Fibroblast of the aortic adventitia (primary cell): Measurements from ENCODE around the gene AIRE. TPM values are rescaled to one million over a fixed set of nuclear protein-coding genes. Genes with fewer than 3 reads are reported as not detected.
"Not testable (repeated sequence)": the region's sequence is repeated elsewhere in the genome, so short reads cannot be mapped to it uniquely, and the experiment has no call there.

Experiments used
- DNase-seq: peaks from one replicate; pipeline ENCODE4 v3.0.0-alpha.2; 2010; ENCODE audit warnings: low read depth
- H3K4me3 ChIP-seq: 2 replicates; pipeline ENCODE4 v1.5.1; 2011; ENCODE audit warnings: low read depth, mild to moderate bottlenecking, control low read depth, low read length, moderate library complexity
- CTCF ChIP-seq: IDR thresholded peaks from 2 replicates; pipeline ENCODE4 v1.5.1; 2011; ENCODE audit warnings: mild to moderate bottlenecking, low read length, control low read depth, inconsistent platforms; ENCODE audit not compliant: insufficient read depth
- total RNA-seq: library from RNA; depleted of rRNA; stranded (reverse); fragments of >200 nt; gene quantifications from 2 replicates; pipeline ENCODE4 v1.2.3, GENCODE V29; 2012; ENCODE audit warnings: low replicate concordance

Gene AIRE
- total RNA-seq, 1 donor: not detected

GRCh38 chr21:44272284-44272858 lies 13.3 kb upstream of the AIRE start:
- no peak for TF ChIP-seq CTCF
- DNase-seq: no peak
- no peak overlapping the region for H3K4me3 ChIP-seq

- TF ChIP-seq CTCF: no peak
- H3K4me3 ChIP-seq: no peak overlapping the region
- no peak for DNase-seq
Observed at GRCh38 chr21:44273046-44273445, 12.6 kb upstream of the AIRE start.

- no peak for TF ChIP-seq CTCF
- H3K4me3 ChIP-seq: no peak overlapping the region
Observed at GRCh38 chr21:44275041-44275440, 10.6 kb upstream of the AIRE start.

GRCh38 chr21:44279354-44280260 lies 6.1 kb upstream of the AIRE start:
- DNase-seq: no peak
- H3K4me3 ChIP-seq: no peak overlapping the region
- TF ChIP-seq CTCF: no peak

More at GRCh38 chr21:44275041-44275440, 10.6 kb upstream of the AIRE start:
- no peak for DNase-seq

GRCh38 chr21:44281801-44282200 lies 3.9 kb upstream of the AIRE start:
- no peak for DNase-seq
- TF ChIP-seq CTCF: no peak

GRCh38 chr21:44282370-44282769 lies 3.3 kb upstream of the AIRE start:
- TF ChIP-seq CTCF: no peak
- H3K4me3 ChIP-seq: no peak overlapping the region

More at GRCh38 chr21:44281801-44282200, 3.9 kb upstream of the AIRE start:
- H3K4me3 ChIP-seq: no peak overlapping the region

GRCh38 chr21:44283211-44283785 lies 2.4 kb upstream of the AIRE start:
- DNase-seq, H3K4me3 ChIP-seq: not testable (repeated sequence)

More at GRCh38 chr21:44282370-44282769, 3.3 kb upstream of the AIRE start:
- DNase-seq: no peak
